SK-N-SH treated with all-trans-retinoic acid at 6 μM for 48 hours (cell line): ENCODE measurements around the gene DNAH3.

ENCODE experiments used
- ATAC-seq: fragments of 200-7000 bp; cut with Tn5 transposase; 3 replicates; pipeline ENCODE4 v1.9.1; 2020; ENCODE audit warnings: mild to moderate bottlenecking, moderate library complexity
- ARNTL ChIP-seq: fragments of 450-650 bp; formaldehyde crosslinking; IDR thresholded peaks from 2 replicates; pipeline ENCODE4 v1.5.0; 2020; ENCODE audit warnings: low read depth, mild to moderate bottlenecking, moderate library complexity, borderline replicate concordance
- BACH2 ChIP-seq: fragments of 250-450 bp; sonication (Bioruptor Pico); IDR thresholded peaks from 2 replicates; pipeline ENCODE4 v1.9.0; 2021; ENCODE audit warnings: mild to moderate bottlenecking, borderline replicate concordance
- ESRRG ChIP-seq: fragments of 250-450 bp; sonication (Bioruptor Pico); IDR thresholded peaks from 2 replicates; pipeline ENCODE4 v1.6.1; 2021; ENCODE audit warnings: mild to moderate bottlenecking
- ISL1 ChIP-seq: fragments of 250-450 bp; sonication (Bioruptor Pico); IDR thresholded peaks from 2 replicates; pipeline ENCODE4 v2.1.2; 2022; ENCODE audit warnings: mild to moderate bottlenecking, moderate library complexity
- OSR1 ChIP-seq: fragments of 250-450 bp; sonication (Bioruptor Pico); IDR thresholded peaks from 2 replicates; pipeline ENCODE4 v1.8.0; 2022; ENCODE audit warnings: moderate library complexity, mild to moderate bottlenecking, inconsistent platforms
- RARB ChIP-seq: fragments of 250-450 bp; sonication (Bioruptor Pico); IDR thresholded peaks from 2 replicates; pipeline ENCODE4 v1.8.0; 2021; ENCODE audit warnings: mild to moderate bottlenecking, moderate library complexity
- SNAI2 ChIP-seq: fragments of 250-450 bp; sonication (Bioruptor Pico); IDR thresholded peaks from 2 replicates; pipeline ENCODE4 v1.5.0; 2020; ENCODE audit warnings: mild to moderate bottlenecking, moderate library complexity
- TCF4 ChIP-seq: fragments of 250-450 bp; sonication (Bioruptor Pico); IDR thresholded peaks from 2 replicates; pipeline ENCODE4 v1.8.0; 2021; ENCODE audit warnings: mild to moderate bottlenecking, moderate library complexity, borderline replicate concordance
- TOX ChIP-seq: fragments of 250-450 bp; sonication (Bioruptor Pico); IDR thresholded peaks from 2 replicates; pipeline ENCODE4 v1.8.0; 2021; ENCODE audit warnings: mild to moderate bottlenecking, moderate library complexity, borderline replicate concordance
- ZC3H10 ChIP-seq: fragments of 250-450 bp; sonication (Bioruptor Pico); IDR thresholded peaks from 2 replicates; pipeline ENCODE4 v1.5.1; 2021; ENCODE audit warnings: mild to moderate bottlenecking, moderate library complexity
- ZFP3 ChIP-seq: fragments of 250-450 bp; sonication (Bioruptor Pico); IDR thresholded peaks from 2 replicates; pipeline ENCODE4 v1.5.0; 2020; ENCODE audit warnings: mild to moderate bottlenecking, moderate library complexity
- ZFP30 ChIP-seq: fragments of 450-650 bp; formaldehyde crosslinking; IDR thresholded peaks from 2 replicates; pipeline ENCODE4 v1.5.0; 2022; ENCODE audit warnings: mild to moderate bottlenecking, moderate library complexity
- ZNF565 ChIP-seq: fragments of 450-650 bp; formaldehyde crosslinking; conservative IDR thresholded peaks from 2 replicates; pipeline ENCODE4 v1.5.0; 2020; ENCODE audit warnings: low read depth, mild to moderate bottlenecking, moderate library complexity
- ZNF70 ChIP-seq: fragments of 450-650 bp; formaldehyde crosslinking; IDR thresholded peaks from 2 replicates; pipeline ENCODE4 v1.5.0; 2020; ENCODE audit warnings: mild to moderate bottlenecking, moderate library complexity
- ZNF8 ChIP-seq: fragments of 450-650 bp; formaldehyde crosslinking; IDR thresholded peaks from 2 replicates; pipeline ENCODE4 v1.5.0; 2020; ENCODE audit warnings: mild to moderate bottlenecking, moderate library complexity
- TF ChIP-seq, protein P1 (sequence below): fragments of 250-450 bp; sonication (Bioruptor Pico); IDR thresholded peaks from 2 replicates; pipeline ENCODE4 v1.8.0; 2020; ENCODE audit warnings: mild to moderate bottlenecking, moderate library complexity, borderline replicate concordance
- TF ChIP-seq, protein P2 (sequence below): fragments of 250-450 bp; sonication (Bioruptor Pico); IDR thresholded peaks from 2 replicates; pipeline ENCODE4 v1.5.1; 2020; ENCODE audit warnings: low read depth, mild to moderate bottlenecking, moderate library complexity
- TF ChIP-seq, protein P3 (sequence below): fragments of 250-450 bp; sonication (Bioruptor Pico); IDR thresholded peaks from 2 replicates; pipeline ENCODE4 v1.5.0; 2020; ENCODE audit warnings: mild to moderate bottlenecking, moderate library complexity
- TF ChIP-seq, protein P4 (sequence below): fragments of 250-450 bp; sonication (Bioruptor Pico); IDR thresholded peaks from 2 replicates; pipeline ENCODE4 v1.5.1; 2021; ENCODE audit warnings: mild to moderate bottlenecking, moderate library complexity
- TF ChIP-seq, protein P5 (sequence below): fragments of 250-450 bp; sonication (Bioruptor Pico); IDR thresholded peaks from 2 replicates; pipeline ENCODE4 v1.8.0; 2021; ENCODE audit warnings: low read depth, mild to moderate bottlenecking, moderate library complexity, borderline replicate concordance

Gene DNAH3

DNA sequence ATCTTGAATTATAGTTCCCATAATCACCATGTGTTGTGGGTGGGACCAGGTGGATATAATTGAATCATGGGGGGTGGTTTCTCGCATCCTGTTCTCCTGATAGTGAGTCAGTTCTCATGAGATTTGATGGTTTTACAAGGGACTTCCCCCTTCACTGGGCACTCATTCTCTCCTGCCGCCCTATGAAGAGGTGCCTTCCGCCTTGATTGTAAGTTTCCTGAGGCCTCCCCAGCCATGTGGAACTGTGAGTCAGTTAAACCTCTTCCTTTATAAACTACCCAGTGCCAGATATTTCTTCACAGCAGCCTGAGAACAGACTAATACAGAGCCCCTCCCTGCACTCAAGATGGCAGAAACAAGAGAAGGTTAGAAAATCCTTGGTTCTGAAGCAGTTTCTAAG lies 34.2 kb upstream of the DNAH3 start:
- ATAC-seq = no peak
- TF ChIP-seq ZNF8 (CRISPR knock-in tag) (no peak), ARNTL (CRISPR knock-in tag) (no peak), ZNF70 (CRISPR knock-in tag) (no peak), ZFP30 (CRISPR knock-in tag) (no peak), OSR1 (no peak), BACH2 (CRISPR knock-in tag) (no peak), RARB (CRISPR knock-in tag) (no peak), TCF4 (CRISPR knock-in tag) (no peak), SNAI2 (CRISPR knock-in tag) (no peak), ISL1 (CRISPR knock-in tag) (no peak), ZFP3 (CRISPR knock-in tag) (no peak), TOX (no peak), ESRRG (CRISPR knock-in tag) (no peak), ZC3H10 (CRISPR knock-in tag) (no peak), ZNF565 (CRISPR knock-in tag) (no peak)
- TF ChIP-seq, protein P1, sequence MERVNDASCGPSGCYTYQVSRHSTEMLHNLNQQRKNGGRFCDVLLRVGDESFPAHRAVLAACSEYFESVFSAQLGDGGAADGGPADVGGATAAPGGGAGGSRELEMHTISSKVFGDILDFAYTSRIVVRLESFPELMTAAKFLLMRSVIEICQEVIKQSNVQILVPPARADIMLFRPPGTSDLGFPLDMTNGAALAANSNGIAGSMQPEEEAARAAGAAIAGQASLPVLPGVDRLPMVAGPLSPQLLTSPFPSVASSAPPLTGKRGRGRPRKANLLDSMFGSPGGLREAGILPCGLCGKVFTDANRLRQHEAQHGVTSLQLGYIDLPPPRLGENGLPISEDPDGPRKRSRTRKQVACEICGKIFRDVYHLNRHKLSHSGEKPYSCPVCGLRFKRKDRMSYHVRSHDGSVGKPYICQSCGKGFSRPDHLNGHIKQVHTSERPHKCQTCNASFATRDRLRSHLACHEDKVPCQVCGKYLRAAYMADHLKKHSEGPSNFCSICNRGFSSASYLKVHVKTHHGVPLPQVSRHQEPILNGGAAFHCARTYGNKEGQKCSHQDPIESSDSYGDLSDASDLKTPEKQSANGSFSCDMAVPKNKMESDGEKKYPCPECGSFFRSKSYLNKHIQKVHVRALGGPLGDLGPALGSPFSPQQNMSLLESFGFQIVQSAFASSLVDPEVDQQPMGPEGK = no peak
- TF ChIP-seq, protein P2, sequence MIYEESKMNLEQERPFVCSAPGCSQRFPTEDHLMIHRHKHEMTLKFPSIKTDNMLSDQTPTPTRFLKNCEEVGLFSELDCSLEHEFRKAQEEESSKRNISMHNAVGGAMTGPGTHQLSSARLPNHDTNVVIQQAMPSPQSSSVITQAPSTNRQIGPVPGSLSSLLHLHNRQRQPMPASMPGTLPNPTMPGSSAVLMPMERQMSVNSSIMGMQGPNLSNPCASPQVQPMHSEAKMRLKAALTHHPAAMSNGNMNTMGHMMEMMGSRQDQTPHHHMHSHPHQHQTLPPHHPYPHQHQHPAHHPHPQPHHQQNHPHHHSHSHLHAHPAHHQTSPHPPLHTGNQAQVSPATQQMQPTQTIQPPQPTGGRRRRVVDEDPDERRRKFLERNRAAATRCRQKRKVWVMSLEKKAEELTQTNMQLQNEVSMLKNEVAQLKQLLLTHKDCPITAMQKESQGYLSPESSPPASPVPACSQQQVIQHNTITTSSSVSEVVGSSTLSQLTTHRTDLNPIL = no peak
- TF ChIP-seq, protein P3, sequence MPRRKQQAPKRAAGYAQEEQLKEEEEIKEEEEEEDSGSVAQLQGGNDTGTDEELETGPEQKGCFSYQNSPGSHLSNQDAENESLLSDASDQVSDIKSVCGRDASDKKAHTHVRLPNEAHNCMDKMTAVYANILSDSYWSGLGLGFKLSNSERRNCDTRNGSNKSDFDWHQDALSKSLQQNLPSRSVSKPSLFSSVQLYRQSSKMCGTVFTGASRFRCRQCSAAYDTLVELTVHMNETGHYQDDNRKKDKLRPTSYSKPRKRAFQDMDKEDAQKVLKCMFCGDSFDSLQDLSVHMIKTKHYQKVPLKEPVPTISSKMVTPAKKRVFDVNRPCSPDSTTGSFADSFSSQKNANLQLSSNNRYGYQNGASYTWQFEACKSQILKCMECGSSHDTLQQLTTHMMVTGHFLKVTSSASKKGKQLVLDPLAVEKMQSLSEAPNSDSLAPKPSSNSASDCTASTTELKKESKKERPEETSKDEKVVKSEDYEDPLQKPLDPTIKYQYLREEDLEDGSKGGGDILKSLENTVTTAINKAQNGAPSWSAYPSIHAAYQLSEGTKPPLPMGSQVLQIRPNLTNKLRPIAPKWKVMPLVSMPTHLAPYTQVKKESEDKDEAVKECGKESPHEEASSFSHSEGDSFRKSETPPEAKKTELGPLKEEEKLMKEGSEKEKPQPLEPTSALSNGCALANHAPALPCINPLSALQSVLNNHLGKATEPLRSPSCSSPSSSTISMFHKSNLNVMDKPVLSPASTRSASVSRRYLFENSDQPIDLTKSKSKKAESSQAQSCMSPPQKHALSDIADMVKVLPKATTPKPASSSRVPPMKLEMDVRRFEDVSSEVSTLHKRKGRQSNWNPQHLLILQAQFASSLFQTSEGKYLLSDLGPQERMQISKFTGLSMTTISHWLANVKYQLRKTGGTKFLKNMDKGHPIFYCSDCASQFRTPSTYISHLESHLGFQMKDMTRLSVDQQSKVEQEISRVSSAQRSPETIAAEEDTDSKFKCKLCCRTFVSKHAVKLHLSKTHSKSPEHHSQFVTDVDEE (CRISPR knock-in tag) = no peak
- TF ChIP-seq, protein P4, sequence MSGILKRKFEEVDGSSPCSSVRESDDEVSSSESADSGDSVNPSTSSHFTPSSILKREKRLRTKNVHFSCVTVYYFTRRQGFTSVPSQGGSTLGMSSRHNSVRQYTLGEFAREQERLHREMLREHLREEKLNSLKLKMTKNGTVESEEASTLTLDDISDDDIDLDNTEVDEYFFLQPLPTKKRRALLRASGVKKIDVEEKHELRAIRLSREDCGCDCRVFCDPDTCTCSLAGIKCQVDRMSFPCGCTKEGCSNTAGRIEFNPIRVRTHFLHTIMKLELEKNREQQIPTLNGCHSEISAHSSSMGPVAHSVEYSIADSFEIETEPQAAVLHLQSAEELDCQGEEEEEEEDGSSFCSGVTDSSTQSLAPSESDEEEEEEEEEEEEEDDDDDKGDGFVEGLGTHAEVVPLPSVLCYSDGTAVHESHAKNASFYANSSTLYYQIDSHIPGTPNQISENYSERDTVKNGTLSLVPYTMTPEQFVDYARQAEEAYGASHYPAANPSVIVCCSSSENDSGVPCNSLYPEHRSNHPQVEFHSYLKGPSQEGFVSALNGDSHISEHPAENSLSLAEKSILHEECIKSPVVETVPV (CRISPR knock-in tag) = no peak
- TF ChIP-seq, protein P5, sequence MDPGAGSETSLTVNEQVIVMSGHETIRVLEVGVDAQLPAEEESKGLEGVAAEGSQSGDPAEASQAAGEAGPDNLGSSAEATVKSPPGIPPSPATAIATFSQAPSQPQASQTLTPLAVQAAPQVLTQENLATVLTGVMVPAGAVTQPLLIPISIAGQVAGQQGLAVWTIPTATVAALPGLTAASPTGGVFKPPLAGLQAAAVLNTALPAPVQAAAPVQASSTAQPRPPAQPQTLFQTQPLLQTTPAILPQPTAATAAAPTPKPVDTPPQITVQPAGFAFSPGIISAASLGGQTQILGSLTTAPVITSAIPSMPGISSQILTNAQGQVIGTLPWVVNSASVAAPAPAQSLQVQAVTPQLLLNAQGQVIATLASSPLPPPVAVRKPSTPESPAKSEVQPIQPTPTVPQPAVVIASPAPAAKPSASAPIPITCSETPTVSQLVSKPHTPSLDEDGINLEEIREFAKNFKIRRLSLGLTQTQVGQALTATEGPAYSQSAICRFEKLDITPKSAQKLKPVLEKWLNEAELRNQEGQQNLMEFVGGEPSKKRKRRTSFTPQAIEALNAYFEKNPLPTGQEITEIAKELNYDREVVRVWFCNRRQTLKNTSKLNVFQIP (CRISPR knock-in tag) = no peak

DNA sequence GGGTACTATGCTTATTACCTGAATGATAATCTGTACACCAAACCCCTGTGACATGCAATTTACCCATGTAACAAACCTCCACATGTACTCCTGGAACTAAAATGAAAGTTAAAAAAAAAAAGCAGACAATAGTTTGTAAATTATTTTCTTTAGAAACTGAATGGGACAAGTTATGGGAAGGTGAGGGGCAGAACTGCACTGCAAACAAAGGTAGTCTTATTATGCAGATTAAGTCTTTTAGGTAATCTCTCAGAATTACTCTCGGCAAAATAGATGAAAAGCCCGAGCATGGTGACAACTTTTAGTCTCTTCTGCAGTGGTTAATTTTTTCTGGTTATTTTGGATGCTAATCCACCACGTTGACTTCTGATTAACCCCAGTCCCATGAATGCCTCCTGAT lies 33.3 kb upstream of the DNAH3 start:
- TF ChIP-seq ZNF70 (CRISPR knock-in tag) (no peak), TCF4 (CRISPR knock-in tag) (no peak), ESRRG (CRISPR knock-in tag) (no peak), ZC3H10 (CRISPR knock-in tag) (no peak), ZNF565 (CRISPR knock-in tag) (no peak), ZFP3 (CRISPR knock-in tag) (no peak), ISL1 (CRISPR knock-in tag) (no peak), TOX (no peak)
- TF ChIP-seq, protein P4 (CRISPR knock-in tag) = no peak
- ATAC-seq = no peak

DNA sequence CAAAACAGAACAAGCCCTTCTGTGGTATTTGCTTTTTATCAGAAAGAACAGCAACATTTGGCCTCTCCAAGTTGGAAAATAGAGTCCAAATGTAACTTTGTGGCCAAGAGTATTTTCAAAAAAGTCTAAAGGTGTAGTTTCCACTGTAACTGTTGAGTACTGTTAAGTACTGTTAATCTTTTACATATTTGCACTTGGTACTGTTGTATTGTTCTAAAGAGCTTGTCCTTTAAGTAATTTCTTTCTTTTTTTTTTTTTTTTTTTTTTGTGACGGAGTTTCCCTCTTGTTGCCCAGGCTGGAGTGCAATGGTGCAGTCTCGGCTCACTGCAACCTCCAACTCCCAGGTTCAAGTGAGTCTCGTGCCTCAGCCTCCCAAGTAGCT lies 29.3 kb upstream of the DNAH3 start:
- no peak for TF ChIP-seq TCF4 (CRISPR knock-in tag)
- no peak for ATAC-seq
